Non-pigmented ciliary epithelial cell (primary cell): ENCODE results near the gene ADAM30.

Experiments
- DNase-seq: peaks from one replicate; pipeline ENCODE4 v3.0.0-alpha.2; 2010; ENCODE audit warnings: low read depth

The ADAM30 gene

GRCh38 chr1:119908661-119909060 lies 12.3 kb upstream of the ADAM30 start:
- DNase-seq: no peak

GRCh38 chr1:119906927-119907652 lies 10.8 kb upstream of the ADAM30 start:
- DNase-seq: no peak

GRCh38 chr1:119903443-119903835 lies 7.1 kb upstream of the ADAM30 start:
- DNase-seq: no peak

GRCh38 chr1:119902775-119903442 lies 6.6 kb upstream of the ADAM30 start:
- no peak for DNase-seq

GRCh38 chr1:119898981-119899720 lies 2.8 kb upstream of the ADAM30 start:
- DNase-seq: no peak

- DNase-seq: no peak
These were observed 2.2 kb upstream of the ADAM30 start for GRCh38 chr1:119898530-119898929.

DNA sequence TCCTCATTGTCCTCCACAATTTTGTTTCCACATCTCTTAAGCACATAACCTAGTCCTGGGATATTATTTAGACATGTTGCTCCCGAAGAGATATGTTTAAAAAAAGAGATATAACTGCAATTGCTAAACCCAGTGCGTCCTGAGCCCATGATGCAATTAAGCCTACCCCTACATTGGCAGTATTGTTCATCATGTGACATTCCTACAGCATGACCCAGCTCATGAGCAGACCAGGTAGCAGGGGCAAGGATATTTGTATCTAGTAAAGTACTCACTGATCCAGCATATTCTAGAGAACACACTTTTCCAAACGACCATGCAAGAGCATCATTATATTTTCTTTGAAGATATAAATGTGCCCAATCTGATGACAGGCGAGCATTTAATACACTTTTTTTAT lies 1.2 kb downstream of the ADAM30 start:
- no peak for DNase-seq

- no peak for DNase-seq
These were observed 2.3 kb downstream of the ADAM30 start for GRCh38 chr1:119893827-119894700.

DNA sequence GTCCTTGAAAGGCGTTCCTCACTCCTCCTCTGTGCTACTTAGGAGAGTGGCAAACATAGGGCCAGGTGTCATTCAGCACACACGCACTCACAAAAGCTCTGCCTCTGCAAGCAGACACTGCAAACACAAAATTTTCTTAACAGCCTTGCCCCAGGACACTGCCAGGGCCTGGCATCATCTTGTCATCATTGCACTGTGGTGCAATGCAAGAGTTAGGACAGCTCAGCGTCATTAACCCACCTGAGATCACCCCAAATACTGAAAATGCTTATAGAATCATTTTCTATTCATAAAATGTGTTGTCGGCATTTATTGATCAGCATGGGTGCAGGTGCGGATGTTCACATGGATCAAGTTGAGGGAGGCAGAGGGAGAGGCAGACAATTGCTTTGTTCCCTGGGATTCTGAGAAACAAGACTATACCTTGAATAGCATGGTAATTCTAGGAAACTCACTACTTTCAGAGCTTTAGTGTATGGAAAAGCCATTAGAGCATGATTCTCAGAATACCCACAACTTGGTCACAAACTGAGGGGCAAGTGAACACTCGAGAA lies 3.0 kb downstream of the ADAM30 start:
- DNase-seq: no peak

- no peak for DNase-seq
These were observed 4.9 kb downstream of the ADAM30 start for GRCh38 chr1:119891386-119891785.

GRCh38 chr1:119888476-119888875 lies 7.8 kb downstream of the ADAM30 start:
- DNase-seq: no peak

GRCh38 chr1:119887427-119887826 lies 8.9 kb downstream of the ADAM30 start:
- DNase-seq: no peak

DNA sequence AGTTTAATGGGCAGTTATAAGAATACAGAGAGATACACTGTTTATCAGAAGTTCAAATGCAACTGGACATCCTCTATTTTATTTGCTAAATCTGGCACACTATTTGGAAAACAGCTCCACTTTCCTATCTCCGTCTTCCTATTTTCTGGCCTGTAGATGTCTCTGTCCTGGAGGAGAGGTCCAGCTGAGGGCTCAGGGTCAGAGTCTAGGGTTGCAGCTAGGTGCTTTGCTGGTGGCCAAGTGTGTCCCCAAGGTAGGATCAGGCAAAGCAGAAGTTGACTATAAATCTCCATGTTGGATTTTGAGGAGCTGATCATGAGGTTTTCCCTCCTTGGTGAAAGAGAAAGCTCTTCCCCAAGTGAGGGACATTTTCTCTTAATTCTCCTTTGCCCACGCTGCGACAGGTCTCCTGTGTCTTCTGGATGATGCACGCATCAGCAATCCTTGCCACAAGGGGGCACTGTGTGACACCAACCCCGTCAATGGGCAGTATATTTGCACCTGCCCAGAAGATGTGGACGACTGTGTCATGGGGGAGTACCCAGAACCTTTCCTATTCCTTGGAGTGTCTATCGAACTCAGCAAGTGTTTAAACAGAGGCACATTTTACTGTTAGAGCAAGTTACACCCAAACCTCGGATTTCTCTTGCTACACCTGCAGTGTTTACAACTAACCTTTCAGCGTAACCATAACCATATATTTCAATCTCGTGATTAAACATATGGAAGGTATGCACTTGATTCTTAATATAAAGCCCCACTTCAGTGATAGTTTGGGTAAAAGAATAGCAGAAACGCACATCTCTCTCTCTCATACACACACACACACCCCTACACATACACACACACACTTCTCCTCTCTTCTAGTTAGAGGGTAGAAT lies 10.2 kb downstream of the ADAM30 start:
- no peak for DNase-seq

DNA sequence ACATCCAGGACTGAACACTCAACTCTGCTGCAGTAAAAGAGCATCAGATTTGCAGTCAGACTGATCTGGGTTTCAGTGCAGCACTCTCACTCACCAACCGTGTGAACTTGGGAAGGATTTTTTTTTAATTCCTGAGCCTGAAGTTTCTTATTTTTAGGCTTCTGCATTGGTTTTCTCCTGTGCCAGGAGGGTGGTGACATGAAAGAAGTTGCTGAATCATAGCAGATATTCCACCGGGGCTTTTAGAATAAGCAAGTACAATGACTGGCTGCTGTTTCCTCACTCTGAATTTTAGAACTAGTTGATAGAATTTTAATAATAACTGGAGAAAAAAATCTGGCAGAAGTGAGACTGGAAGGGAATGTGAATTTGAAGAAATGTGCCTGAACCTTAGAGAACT lies 11.6 kb downstream of the ADAM30 start:
- no peak for DNase-seq

DNA sequence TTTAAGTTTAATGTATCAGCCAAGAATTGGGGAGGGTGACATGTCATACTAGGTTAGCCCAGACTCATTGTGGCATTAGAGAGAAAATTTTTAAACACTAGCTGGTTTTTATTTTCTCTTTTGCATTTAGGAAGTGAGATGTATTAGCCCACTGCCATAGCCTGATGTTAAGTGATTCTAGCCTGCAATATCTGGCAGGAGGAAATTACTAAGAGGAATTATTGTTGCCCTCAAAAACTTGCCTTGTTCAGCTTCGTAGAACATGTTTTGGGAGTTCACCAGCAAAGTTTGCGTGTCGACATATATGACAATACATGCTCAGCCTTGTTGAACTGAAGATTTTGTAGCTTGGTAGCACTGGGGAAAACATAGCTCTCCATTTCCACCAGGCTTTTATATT lies 12.5 kb downstream of the ADAM30 start:
- DNase-seq: no peak

DNA sequence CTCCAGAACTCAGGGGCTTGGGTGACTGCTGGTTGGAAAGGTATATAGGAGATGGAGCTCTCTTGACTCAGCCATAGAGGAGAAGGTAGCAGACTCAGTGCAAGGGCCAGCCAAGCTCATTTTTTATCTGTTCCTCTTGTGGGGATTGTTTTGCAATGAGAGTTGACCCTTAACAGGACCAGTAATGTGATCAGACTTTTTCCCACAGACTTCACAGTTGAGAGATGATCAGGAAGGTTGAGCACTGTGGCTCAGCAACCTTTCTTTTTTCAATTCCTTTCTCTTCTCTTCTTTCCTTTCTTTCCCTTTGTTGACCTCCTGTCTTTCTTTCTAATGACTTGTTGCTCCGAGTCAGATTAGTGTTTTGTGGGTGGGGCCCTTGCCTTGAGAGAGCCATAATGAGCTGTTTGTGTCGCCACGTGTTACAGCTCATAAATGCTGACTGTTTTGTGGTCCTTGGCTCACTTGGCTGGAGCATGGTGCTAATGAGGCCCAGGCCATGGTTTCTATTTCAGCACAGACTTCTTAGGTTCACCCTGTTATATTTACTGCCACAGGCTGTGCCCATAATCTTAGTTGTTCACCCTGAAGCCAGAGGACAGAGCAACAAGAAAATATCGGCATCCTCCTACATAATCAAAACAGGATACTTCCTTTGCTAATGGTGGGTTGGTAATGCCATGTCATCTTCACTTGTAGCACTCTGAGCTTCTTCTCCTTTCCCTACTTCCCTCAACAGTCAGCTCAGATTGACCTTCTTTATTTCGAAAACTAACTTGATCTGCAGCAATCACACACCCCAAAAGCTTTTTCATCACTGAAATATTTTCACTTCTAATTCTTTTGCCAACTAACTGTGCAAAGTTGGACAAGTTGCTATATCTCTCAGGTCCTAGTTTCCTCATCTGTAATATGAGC lies 13.9 kb downstream of the ADAM30 start:
- no peak for DNase-seq

DNA sequence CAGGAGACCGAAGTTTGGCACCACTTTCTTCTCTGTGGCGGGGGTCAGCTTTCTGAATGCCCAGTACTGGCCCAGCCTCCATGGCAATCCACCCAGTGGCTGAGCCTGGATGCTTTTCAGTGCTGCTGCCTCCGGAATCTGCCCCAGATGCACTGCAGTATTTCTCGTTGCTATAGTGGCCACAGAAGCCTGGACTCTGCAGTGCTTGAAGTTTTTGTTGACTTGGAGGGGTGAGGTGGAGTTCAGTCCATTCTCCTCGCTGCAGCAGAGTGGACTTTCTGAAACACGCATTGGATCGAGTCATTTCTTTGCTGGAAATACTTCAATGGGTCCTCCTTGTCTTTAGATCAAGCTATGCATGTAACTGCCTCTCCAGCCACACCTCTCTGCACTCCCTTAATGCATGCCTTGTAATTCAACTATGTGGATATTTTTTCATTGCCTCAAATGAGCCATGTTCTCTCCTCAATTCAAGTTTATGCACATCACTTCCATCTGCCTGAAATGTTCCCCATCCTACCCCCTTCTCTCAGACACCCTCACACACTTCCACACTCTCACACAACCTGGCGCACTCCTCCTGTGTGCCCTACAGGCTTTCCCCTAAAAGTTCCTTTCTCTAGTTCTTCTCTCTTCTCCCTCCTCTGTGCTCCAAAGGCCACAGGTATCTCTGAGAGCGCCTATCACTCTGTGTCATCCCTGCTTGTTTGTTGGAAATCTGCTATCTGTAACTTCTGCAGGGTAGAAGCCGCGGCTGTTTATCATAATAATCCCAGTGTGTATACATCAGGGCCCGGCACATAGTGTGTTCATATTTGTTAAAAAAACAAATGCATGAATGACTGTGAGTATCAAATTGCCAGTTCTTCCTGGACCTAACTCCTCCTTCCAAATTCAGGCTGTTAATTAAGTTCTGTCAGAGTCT lies 16.5 kb downstream of the ADAM30 start:
- DNase-seq: no peak

- no peak for DNase-seq
These were observed 18.1 kb downstream of the ADAM30 start for GRCh38 chr1:119878171-119878570.

DNA sequence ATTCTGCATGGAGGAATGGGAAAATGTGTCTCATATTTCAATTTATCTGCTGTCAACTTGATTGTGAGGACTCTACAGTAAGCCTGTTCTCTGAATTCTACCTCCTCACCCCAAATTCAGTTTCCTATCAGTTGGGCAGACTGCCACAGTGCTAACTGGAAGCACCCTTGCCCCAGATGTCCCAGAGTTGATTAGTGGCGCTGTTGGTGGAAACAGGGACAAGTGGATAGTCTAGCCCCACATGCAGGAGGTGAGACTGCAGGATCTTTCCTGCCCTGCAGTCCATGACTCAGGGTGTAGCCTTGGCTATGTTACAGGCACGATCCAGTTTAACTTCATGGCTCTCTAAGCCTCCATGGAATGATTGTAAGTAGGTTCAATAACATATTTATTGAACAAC lies 22.1 kb downstream of the ADAM30 start:
- no peak for DNase-seq
